ENCODE measurements around the gene CCDC169.
"Not testable (repeated sequence)": the region's sequence is repeated elsewhere in the genome, so short reads cannot be mapped to it uniquely, and the experiment has no call there.

Gene CCDC169

GRCh38 chr13:36297366-36298338 is at the start of gene CCDC169:
CCDC169 (minus strand) TSS chr13:36297814; CDS start chr13:36297719, 95 bp downstream.
- in situ Hi-C loops (cut with HindIII; ENCODE audit: low pct_ligation_motif_present, low pct_unique_long_range_greater_than_20kb, low sequenced_read_pairs): no loop called here
- peak; percentile 79 for DNase-seq

- DNase-seq: peak; percentile 90
- in situ Hi-C loops (cut with HindIII; ENCODE audit: low pct_ligation_motif_present, low pct_unique_long_range_greater_than_20kb, low sequenced_read_pairs): no loop called here
Observed at GRCh38 chr13:36346222-36347083, 48.8 kb upstream of the CCDC169 start, which contains the start of gene SPART. SPART (minus strand) TSS chr13:36346394; CDS start chr13:36335830, 10,564 bp downstream.

GRCh38 chr13:36345438-36346221 is 48.0 kb upstream of the CCDC169 start:
- in situ Hi-C loops (cut with HindIII; ENCODE audit: low pct_ligation_motif_present, low pct_unique_long_range_greater_than_20kb, low sequenced_read_pairs): no loop called here
- peak; percentile 85 for DNase-seq

GRCh38 chr13:36344886-36345437 is 47.3 kb upstream of the CCDC169 start:
- in situ Hi-C loops (cut with HindIII; ENCODE audit: low pct_ligation_motif_present, low pct_unique_long_range_greater_than_20kb, low sequenced_read_pairs): no loop called here
- peak; percentile 38 for DNase-seq

GRCh38 chr13:36344173-36344572 is 46.6 kb upstream of the CCDC169 start:
- peak; percentile 44 for DNase-seq
- in situ Hi-C loops (cut with HindIII; ENCODE audit: low pct_ligation_motif_present, low pct_unique_long_range_greater_than_20kb, low sequenced_read_pairs): no loop called here

- in situ Hi-C loops (cut with HindIII; ENCODE audit: low pct_ligation_motif_present, low pct_unique_long_range_greater_than_20kb, low sequenced_read_pairs): no loop called here
- no peak for DNase-seq
Observed at GRCh38 chr13:36343766-36344165, 46.2 kb upstream of the CCDC169 start.

GRCh38 chr13:36342715-36343114 is 45.1 kb upstream of the CCDC169 start:
- no peak for DNase-seq
- in situ Hi-C loops (cut with HindIII; ENCODE audit: low pct_ligation_motif_present, low pct_unique_long_range_greater_than_20kb, low sequenced_read_pairs): no loop called here

GRCh38 chr13:36341718-36342117 is 44.1 kb upstream of the CCDC169 start:
- DNase-seq: no peak
- in situ Hi-C loops (cut with HindIII; ENCODE audit: low pct_ligation_motif_present, low pct_unique_long_range_greater_than_20kb, low sequenced_read_pairs): no loop called here

GRCh38 chr13:36339600-36340155 is 42.1 kb upstream of the CCDC169 start:
- in situ Hi-C loops (cut with HindIII; ENCODE audit: low pct_ligation_motif_present, low pct_unique_long_range_greater_than_20kb, low sequenced_read_pairs): no loop called here
- DNase-seq: no peak

- no peak for DNase-seq
- in situ Hi-C loops (cut with HindIII; ENCODE audit: low pct_ligation_motif_present, low pct_unique_long_range_greater_than_20kb, low sequenced_read_pairs): no loop called here
Observed at GRCh38 chr13:36337938-36338641, 40.5 kb upstream of the CCDC169 start.

GRCh38 chr13:36332986-36333385 is 35.4 kb upstream of the CCDC169 start:
- in situ Hi-C loops (cut with HindIII; ENCODE audit: low pct_ligation_motif_present, low pct_unique_long_range_greater_than_20kb, low sequenced_read_pairs): no loop called here
- DNase-seq: peak; percentile 39

GRCh38 chr13:36332255-36332654 is 34.6 kb upstream of the CCDC169 start:
- in situ Hi-C loops (cut with HindIII; ENCODE audit: low pct_ligation_motif_present, low pct_unique_long_range_greater_than_20kb, low sequenced_read_pairs); DNase-seq: not testable (repeated sequence)

GRCh38 chr13:36331280-36331679 is 33.7 kb upstream of the CCDC169 start:
- in situ Hi-C loops (cut with HindIII; ENCODE audit: low pct_ligation_motif_present, low pct_unique_long_range_greater_than_20kb, low sequenced_read_pairs): no loop called here
- DNase-seq: no peak

- in situ Hi-C loops (cut with HindIII; ENCODE audit: low pct_ligation_motif_present, low pct_unique_long_range_greater_than_20kb, low sequenced_read_pairs): no loop called here
- no peak for DNase-seq
Observed at GRCh38 chr13:36329361-36329760, 31.7 kb upstream of the CCDC169 start.

GRCh38 chr13:36328821-36329220 is 31.2 kb upstream of the CCDC169 start:
- in situ Hi-C loops (cut with HindIII; ENCODE audit: low pct_ligation_motif_present, low pct_unique_long_range_greater_than_20kb, low sequenced_read_pairs): no loop called here
- no peak for DNase-seq

- in situ Hi-C loops (cut with HindIII; ENCODE audit: low pct_ligation_motif_present, low pct_unique_long_range_greater_than_20kb, low sequenced_read_pairs): no loop called here
Observed at GRCh38 chr13:36325912-36326311, 28.3 kb upstream of the CCDC169 start.

GRCh38 chr13:36324881-36325280 is 27.3 kb upstream of the CCDC169 start:
- DNase-seq; in situ Hi-C loops (cut with HindIII; ENCODE audit: low pct_ligation_motif_present, low pct_unique_long_range_greater_than_20kb, low sequenced_read_pairs): not testable (repeated sequence)

More at GRCh38 chr13:36325912-36326311, 28.3 kb upstream of the CCDC169 start:
- no peak for DNase-seq
